SK-N-SH (cell line): ENCODE measurements around the gene SLIT1. TPM values are rescaled to one million over a fixed set of nuclear protein-coding genes. Genes with fewer than 3 reads are reported as not detected.

Source experiments
- CTCF ChIA-PET: fragments of 300-600, 350-600 bp; formaldehyde crosslinking; extraction: SDS; loops from one replicate; lab custom pipeline; 2021; lab: Yijun Ruan, JAX
- POLR2A ChIA-PET: fragments of 350-600 bp; sonication (Branson Sonifier 250); formaldehyde crosslinking; extraction: SDS; loops from one replicate; lab custom pipeline; 2020; ENCODE audit warnings: antibody characterized with exemption, inconsistent platforms; lab: Yijun Ruan, JAX
- DNase-seq: peaks from one replicate; pipeline ENCODE4 v3.0.0; 2012
- H2AFZ ChIP-seq: fragments of 200-600 bp; sonication (generic); 2 replicates; pipeline ENCODE4 v1.8.1; 2016; ENCODE audit warnings: antibody characterized with exemption, mild to moderate bottlenecking, low read depth
- H3F3A ChIP-seq: fragments of 200-600 bp; sonication (generic); replicated peaks from 2 replicates; pipeline ENCODE3; 2016; ENCODE audit warnings: antibody characterized with exemption, mild to moderate bottlenecking; ENCODE audit not compliant: insufficient read depth
- H3K27ac ChIP-seq, 2 experiments: fragments of 200-500 bp in 1 of 2; fragments of 200-600 bp in 1 of 2; sonication (Bioruptor generic) in 1 of 2; sonication (generic), shearing (Covaris generic) in 1 of 2; 2 replicates each; pipeline versions ENCODE4 v1.5.1 to v1.6.1; 2014 to 2016; ENCODE audit warnings: low read depth in 2 of 2, inconsistent platforms in 1 of 2, low read length in 1 of 2, mild to moderate bottlenecking in 1 of 2, mixed read lengths in 1 of 2
- H3K27me3 ChIP-seq: fragments of 200-600 bp; sonication (generic), shearing (Covaris generic); 2 replicates; pipeline ENCODE4 v1.6.1; 2016; ENCODE audit warnings: mixed run types; ENCODE audit not compliant: insufficient read depth
- H3K36me3 ChIP-seq, 2 experiments: fragments of 200-500 bp in 1 of 2; fragments of 200-600 bp in 1 of 2; sonication (Bioruptor generic) in 1 of 2; sonication (generic) in 1 of 2; replicated peaks in 1 of 2; 2 replicates each; pipeline versions ENCODE3 to v1.5.1; 2014 to 2016; ENCODE audit warnings: low read length in 1 of 2, mild to moderate bottlenecking in 1 of 2; ENCODE audit not compliant: insufficient read depth in 2 of 2, control insufficient read depth in 1 of 2
- H3K4me1 ChIP-seq, 2 experiments: fragments of 200-500 bp in 1 of 2; fragments of 200-600 bp in 1 of 2; sonication (Bioruptor generic) in 1 of 2; sonication (generic), shearing (Covaris generic) in 1 of 2; 2 replicates each; pipeline versions ENCODE4 v1.5.1 to v1.6.1; 2014 to 2016; ENCODE audit warnings: low read depth in 1 of 2, low read length in 1 of 2, mixed run types in 1 of 2; ENCODE audit not compliant: insufficient read depth in 2 of 2, control insufficient read depth in 1 of 2
- H3K4me2 ChIP-seq: fragments of 200-600 bp; sonication (generic), shearing (Covaris generic); 2 replicates; pipeline ENCODE4 v1.6.1; 2017; ENCODE audit warnings: mixed run types
- H3K4me3 ChIP-seq, 2 experiments: fragments of 200-500 bp in 1 of 2; fragments of 200-600 bp in 1 of 2; sonication (Bioruptor generic) in 1 of 2; sonication (generic), shearing (Covaris generic) in 1 of 2; 2 replicates each; pipeline versions ENCODE4 v1.5.1 to v1.8.1; 2014 to 2016; ENCODE audit warnings: low read depth in 2 of 2, inconsistent platforms in 1 of 2, low read length in 1 of 2, mild to moderate bottlenecking in 1 of 2, mixed read lengths in 1 of 2, moderate library complexity in 1 of 2
- H3K79me2 ChIP-seq: fragments of 200-600 bp; sonication (generic); 2 replicates; pipeline ENCODE4 v1.8.1; 2017; ENCODE audit warnings: mild to moderate bottlenecking; ENCODE audit not compliant: insufficient read depth
- H3K9ac ChIP-seq: fragments of 200-600 bp; sonication (generic); 2 replicates; pipeline ENCODE4 v1.6.1; 2017; ENCODE audit warnings: mixed run types
- H3K9me2 ChIP-seq: fragments of 200-600 bp; sonication (generic); 2 replicates; pipeline ENCODE4 v1.6.1; 2017; ENCODE audit warnings: mixed run types
- H3K9me3 ChIP-seq: fragments of 200-600 bp; sonication (generic); 2 replicates; pipeline ENCODE4 v1.6.1; 2017; ENCODE audit warnings: mixed run types, mild to moderate bottlenecking, moderate library complexity
- H4K20me1 ChIP-seq: fragments of 200-600 bp; sonication (generic); 2 replicates; pipeline ENCODE4 v1.6.1; 2017; ENCODE audit warnings: mild to moderate bottlenecking, mixed run types; ENCODE audit not compliant: insufficient read depth
- CHD2 ChIP-seq: fragments of 150-350 bp; IDR thresholded peaks from 2 replicates; pipeline ENCODE4 v1.6.1; 2018; ENCODE audit warnings: low read length; ENCODE audit not compliant: partially characterized antibody
- IRF3 ChIP-seq: fragments of 150-350 bp; IDR thresholded peaks from 2 replicates; pipeline ENCODE4 v1.6.1; 2016; ENCODE audit warnings: mild to moderate bottlenecking, low read depth, low read length
- RAD21 ChIP-seq: IDR thresholded peaks from 2 replicates; pipeline ENCODE4 v1.6.1; 2012; ENCODE audit warnings: mild to moderate bottlenecking, low read length
- RFX5 ChIP-seq: IDR thresholded peaks from 2 replicates; pipeline ENCODE4 v1.6.1; 2012; ENCODE audit warnings: mild to moderate bottlenecking, improper control_type of control experiment, low read length
- TCF12 ChIP-seq: IDR thresholded peaks from 2 replicates; pipeline ENCODE4 v1.4.0; 2012
- YY1 ChIP-seq: IDR thresholded peaks from 2 replicates; pipeline ENCODE4 v1.4.0; 2012; ENCODE audit warnings: low read depth, mild to moderate bottlenecking
- ZBTB33 ChIP-seq: IDR thresholded peaks from 2 replicates; pipeline ENCODE4 v1.4.0; 2012; ENCODE audit warnings: low read depth, borderline replicate concordance
- WGBS: methylation state at CpG from one replicate; pipeline ENCODE4 v1.1.6; 2017; ENCODE audit warnings: low lambda C conversion rate; 5-methylcytosine and 5-hydroxymethylcytosine counted together
- polyA plus RNA-seq, 3 experiments: library from polyadenylated mRNA; depleted of rRNA; stranded (reverse); fragments of >200 nt; gene quantifications; 2 replicates each; pipeline ENCODE4 v1.2.3, GENCODE V29; 2012
- TF ChIP-seq, protein P1 (sequence below): fragments of 200-600 bp; sonication (generic); IDR thresholded peaks from 2 replicates; pipeline ENCODE4 v1.6.1; 2017; ENCODE audit warnings: antibody characterized with exemption, mild to moderate bottlenecking, moderate library complexity

The SLIT1 gene
- polyA plus RNA-seq, 1 of the 3 experiments (the other 2 are of a cell fraction) = 0.05 TPM

GRCh38 chr10:97047788-97048187 lies 138.0 kb downstream of the SLIT1 start (continued):
- no peak for TF ChIP-seq IRF3
- no peak for TF ChIP-seq RFX5
- TF ChIP-seq YY1 = no peak
- TF ChIP-seq CHD2 = no peak

GRCh38 chr10:97047083-97047736 lies 138.5 kb downstream of the SLIT1 start:
- peak; percentile 56 for DNase-seq
- CTCF ChIA-PET = interaction anchor here (0.9 to 2.5 kb wide), 8 partner anchors 10 to 188 kb away, joined by 3 to 12 read pairs (median 6); no protein-coding TSS in a partner anchor
- Histone ChIP-seq H3K9me2 (no peaks in the 10 kb centered on the region), H3K79me2 (no peaks in the 10 kb centered on the region), H3K9ac (no peak overlapping the region), H3K4me1 (peaks cover 0 to 7% of the 10 kb centered on the region in 2 experiments; a peak in 1 of 4 replicates), H3K36me3 (no peaks in the 10 kb centered on the region), H3K27me3 (peaks cover 6% of the 10 kb centered on the region; the same call in 1 of the 2 replicates)
- POLR2A ChIA-PET = no interaction called here
- WGBS = 65% methylated on average over 4 of the region's 5 CpGs
- TF ChIP-seq RAD21 (no peak), TCF12 (no peak), ZBTB33 (no peak)
- TF ChIP-seq, protein P1, sequence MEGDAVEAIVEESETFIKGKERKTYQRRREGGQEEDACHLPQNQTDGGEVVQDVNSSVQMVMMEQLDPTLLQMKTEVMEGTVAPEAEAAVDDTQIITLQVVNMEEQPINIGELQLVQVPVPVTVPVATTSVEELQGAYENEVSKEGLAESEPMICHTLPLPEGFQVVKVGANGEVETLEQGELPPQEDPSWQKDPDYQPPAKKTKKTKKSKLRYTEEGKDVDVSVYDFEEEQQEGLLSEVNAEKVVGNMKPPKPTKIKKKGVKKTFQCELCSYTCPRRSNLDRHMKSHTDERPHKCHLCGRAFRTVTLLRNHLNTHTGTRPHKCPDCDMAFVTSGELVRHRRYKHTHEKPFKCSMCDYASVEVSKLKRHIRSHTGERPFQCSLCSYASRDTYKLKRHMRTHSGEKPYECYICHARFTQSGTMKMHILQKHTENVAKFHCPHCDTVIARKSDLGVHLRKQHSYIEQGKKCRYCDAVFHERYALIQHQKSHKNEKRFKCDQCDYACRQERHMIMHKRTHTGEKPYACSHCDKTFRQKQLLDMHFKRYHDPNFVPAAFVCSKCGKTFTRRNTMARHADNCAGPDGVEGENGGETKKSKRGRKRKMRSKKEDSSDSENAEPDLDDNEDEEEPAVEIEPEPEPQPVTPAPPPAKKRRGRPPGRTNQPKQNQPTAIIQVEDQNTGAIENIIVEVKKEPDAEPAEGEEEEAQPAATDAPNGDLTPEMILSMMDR = no peak
- TF ChIP-seq, all 33 proteins: peak for 0
- no peaks in the 10 kb centered on the region for H4K20me1 ChIP-seq
- no peaks in the 10 kb centered on the region for H3K9me3 ChIP-seq
- H3K27ac ChIP-seq = no peak overlapping the region
- H3F3A ChIP-seq = no peaks in the 10 kb centered on the region
- no peak overlapping the region for H3K4me2 ChIP-seq
- no peak overlapping the region for H3K4me3 ChIP-seq
- no peak overlapping the region for H2AFZ ChIP-seq
